Thymus (tissue), 11 donors: Measurements from ENCODE around the gene SH3RF3. TPM values are rescaled to one million over a fixed set of nuclear protein-coding genes. Genes with fewer than 3 reads are reported as not detected.

ENCODE experiments used
- DNase-seq, 9 donors: peaks; one replicate each; pipeline ENCODE4 v3.0.0-alpha.2; 2013; ENCODE audit warnings: low spot score in 9 of 9, low read depth in 6 of 9, missing footprints in 1 of 9
- H3K27ac ChIP-seq, 2 donors: one replicate each; pipeline ENCODE4 v1.5.1; 2013; ENCODE audit warnings: control low read depth in 1 of 2, low read depth in 1 of 2, low read length in 1 of 2, mild to moderate bottlenecking in 1 of 2, moderate library complexity in 1 of 2
- H3K27me3 ChIP-seq, 2 donors: one replicate each; pipeline ENCODE4 v1.5.1; 2013; ENCODE audit warnings: low read length in 1 of 2; ENCODE audit not compliant: control insufficient read depth in 2 of 2, insufficient read depth in 1 of 2
- H3K36me3 ChIP-seq, 2 donors: one replicate each; pipeline ENCODE4 v1.5.1; 2013; ENCODE audit warnings: low read length in 1 of 2, mild to moderate bottlenecking in 1 of 2, moderate library complexity in 1 of 2; ENCODE audit not compliant: control insufficient read depth in 2 of 2, insufficient read depth in 2 of 2
- H3K4me1 ChIP-seq, 2 donors: one replicate each; pipeline ENCODE4 v1.5.1; 2013; ENCODE audit warnings: low read length in 2 of 2; ENCODE audit not compliant: control insufficient read depth in 2 of 2, insufficient read depth in 2 of 2
- H3K4me3 ChIP-seq, 2 donors: one replicate each; pipeline ENCODE4 v1.5.1; 2013; ENCODE audit warnings: low read length in 2 of 2, control low read depth in 1 of 2, mild to moderate bottlenecking in 1 of 2
- H3K9me3 ChIP-seq, 2 donors: one replicate each; pipeline ENCODE4 v1.5.1; 2013; ENCODE audit warnings: low read length in 1 of 2, mild to moderate bottlenecking in 1 of 2; ENCODE audit not compliant: control insufficient read depth in 2 of 2, insufficient read depth in 1 of 2
- WGBS: extraction: QIAGEN DNeasy Blood & Tissue Kit; methylation state at CpG from one replicate; pipeline ENCODE4 v1.1.7; 2013; 5-methylcytosine and 5-hydroxymethylcytosine counted together
- polyA plus RNA-seq: library from polyadenylated mRNA; stranded (reverse); fragments of 200-250 nt; gene quantifications from one replicate; pipeline ENCODE4 v1.2.3, GENCODE V29; 2013
- total RNA-seq: library from RNA; stranded (reverse); fragments of 120-200 nt; gene quantifications from one replicate; pipeline ENCODE4 v1.2.4, GENCODE V29; 2013
- donor health status: healthy.

SH3RF3 gene
- total and polyA plus RNA-seq, 2 donors, result 3.2 to 8.2 TPM

DNA sequence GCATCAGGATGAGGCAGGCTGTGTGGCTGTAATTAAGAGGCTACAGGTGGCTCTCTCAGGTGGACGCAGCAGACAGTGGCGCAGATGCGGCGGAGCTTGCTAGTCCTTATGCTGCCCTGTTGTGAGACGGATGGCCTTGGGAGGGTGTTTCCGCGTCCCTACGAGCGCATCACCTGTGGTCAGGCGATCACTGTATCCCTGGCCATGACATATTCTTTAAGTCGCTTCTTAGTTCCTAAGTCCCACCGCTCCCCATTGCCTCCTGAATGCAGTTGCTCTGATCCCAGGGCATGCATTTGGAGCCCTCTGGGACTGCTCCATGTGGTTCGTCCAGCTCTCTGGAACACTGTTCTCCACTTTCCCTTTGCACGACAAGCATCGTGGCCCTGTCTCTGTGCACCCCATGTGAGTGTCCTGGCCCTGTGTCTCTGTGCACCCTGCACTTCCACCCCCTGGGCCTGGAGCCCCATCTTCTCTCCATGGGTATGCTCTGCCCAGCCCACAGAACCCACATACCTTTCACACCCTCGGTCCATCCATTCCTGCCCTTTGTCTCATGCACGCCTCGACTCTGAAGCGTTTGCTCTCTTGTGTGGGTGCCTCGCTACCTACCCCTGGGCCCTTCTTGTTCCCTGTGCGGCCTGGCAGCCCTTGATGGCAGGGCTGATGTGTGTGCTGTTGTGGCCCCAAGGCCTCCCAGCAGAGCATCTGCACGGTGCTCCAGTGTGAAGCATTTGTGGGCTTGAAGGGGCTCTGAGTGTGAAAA, 74.4 kb downstream of the SH3RF3 start:
- Histone ChIP-seq H3K9me3 (peaks cover 0 to 1% of the 10 kb centered on the region in 2 donors), H3K4me3 (no peak overlapping the region), H3K27ac (no peak overlapping the region), H3K4me1 (no peaks in the 10 kb centered on the region), H3K36me3 (no peaks in the 10 kb centered on the region), H3K27me3 (peaks cover 0 to 32% of the 10 kb centered on the region in 2 donors)
- WGBS, result 95% methylated on average over 22 of the region's 22 CpGs
- DNase-seq, result no peak

DNA sequence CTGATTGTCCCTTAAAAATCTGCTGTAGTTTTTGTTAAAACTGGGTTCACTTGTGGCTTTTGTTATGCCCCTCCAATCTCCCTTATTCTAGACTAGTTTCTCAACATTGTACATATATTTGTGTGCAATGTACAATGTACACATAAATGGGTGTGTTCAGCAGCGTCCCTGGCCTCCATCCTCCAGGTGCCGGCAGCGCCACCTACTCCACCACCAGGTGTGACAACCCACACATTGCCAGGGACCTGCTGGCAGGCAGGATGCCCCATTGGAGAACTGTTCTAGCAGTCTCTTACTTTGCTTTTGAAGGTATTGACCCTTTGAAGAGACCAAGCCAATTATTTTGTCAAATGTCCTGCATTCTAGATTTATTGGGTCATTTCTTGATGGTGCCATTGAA, 75.4 kb downstream of the SH3RF3 start:
- H3K27me3 ChIP-seq, result peaks cover 0 to 41% of the 10 kb centered on the region in 2 donors
- H3K4me3 ChIP-seq, result no peak overlapping the region
- no peak overlapping the region for H3K27ac ChIP-seq
- DNase-seq, result no peak
- no peaks in the 10 kb centered on the region for H3K36me3 ChIP-seq
- 96% methylated on average over 3 of the region's 3 CpGs for WGBS
- H3K9me3 ChIP-seq, result peaks cover 0 to 1% of the 10 kb centered on the region in 2 donors
- no peaks in the 10 kb centered on the region for H3K4me1 ChIP-seq

DNA sequence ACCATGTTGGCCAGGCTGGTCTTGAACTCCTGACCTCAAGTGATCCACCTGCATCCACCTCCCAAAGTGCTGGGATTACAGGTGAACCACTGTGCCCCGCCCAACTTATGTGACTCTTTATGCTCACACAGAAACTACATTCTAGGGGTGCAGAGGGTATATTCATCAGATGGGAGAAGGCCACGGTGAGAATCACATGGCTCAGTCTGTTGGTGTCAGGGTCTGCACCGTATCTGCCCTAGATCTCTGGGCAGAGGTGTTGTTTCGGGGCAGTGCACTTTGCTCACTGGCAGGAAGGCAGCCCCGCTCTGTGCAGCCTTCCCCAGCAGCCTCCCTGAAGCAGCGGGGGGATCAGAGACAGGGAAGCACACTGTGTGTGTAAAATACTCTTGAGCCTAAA, 76.4 kb downstream of the SH3RF3 start:
- 95% methylated on average over 6 of the region's 6 CpGs for WGBS
- Histone ChIP-seq H3K4me3 (no peak overlapping the region), H3K36me3 (no peaks in the 10 kb centered on the region), H3K27me3 (peaks cover 7 to 49% of the 10 kb centered on the region in 2 donors), H3K27ac (no peak overlapping the region), H3K9me3 (peaks cover 0 to 1% of the 10 kb centered on the region in 2 donors), H3K4me1 (no peaks in the 10 kb centered on the region)
- DNase-seq, result no peak

DNA sequence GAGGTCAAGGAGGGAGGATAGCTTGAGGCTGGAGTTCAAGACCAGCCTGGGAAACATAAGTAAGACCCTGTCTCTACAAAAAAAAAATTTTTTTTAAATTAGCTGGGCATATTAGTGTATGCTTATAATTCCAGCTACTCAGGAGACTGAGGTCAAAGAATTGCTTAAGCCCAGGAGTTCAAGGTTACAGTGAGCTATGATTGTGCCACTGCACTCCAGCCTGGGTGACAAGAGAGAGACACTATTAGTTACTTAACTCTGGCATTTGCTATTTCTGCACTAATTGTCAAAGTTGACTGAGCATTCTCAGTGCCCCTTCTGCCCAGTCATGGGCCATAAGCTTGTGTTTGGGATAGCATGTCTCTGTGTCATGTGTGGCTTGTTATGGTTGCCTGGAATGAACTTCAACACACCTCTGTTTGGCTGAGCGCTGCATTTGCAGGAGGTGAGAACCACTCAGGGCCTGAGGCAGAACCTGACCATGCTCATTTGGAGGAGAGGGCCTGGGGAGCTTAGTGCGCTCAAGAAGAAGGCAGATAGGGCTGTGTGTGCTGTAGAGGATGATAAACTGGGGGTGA, 77.7 kb downstream of the SH3RF3 start:
- WGBS, result 96% methylated on average over 2 of the region's 2 CpGs
- Histone ChIP-seq H3K9me3 (peaks cover 0 to 1% of the 10 kb centered on the region in 2 donors), H3K4me3 (no peak overlapping the region), H3K4me1 (no peaks in the 10 kb centered on the region), H3K27me3 (peaks cover 10 to 53% of the 10 kb centered on the region in 2 donors), H3K27ac (no peak overlapping the region), H3K36me3 (no peaks in the 10 kb centered on the region)
- DNase-seq, result no peak

DNA sequence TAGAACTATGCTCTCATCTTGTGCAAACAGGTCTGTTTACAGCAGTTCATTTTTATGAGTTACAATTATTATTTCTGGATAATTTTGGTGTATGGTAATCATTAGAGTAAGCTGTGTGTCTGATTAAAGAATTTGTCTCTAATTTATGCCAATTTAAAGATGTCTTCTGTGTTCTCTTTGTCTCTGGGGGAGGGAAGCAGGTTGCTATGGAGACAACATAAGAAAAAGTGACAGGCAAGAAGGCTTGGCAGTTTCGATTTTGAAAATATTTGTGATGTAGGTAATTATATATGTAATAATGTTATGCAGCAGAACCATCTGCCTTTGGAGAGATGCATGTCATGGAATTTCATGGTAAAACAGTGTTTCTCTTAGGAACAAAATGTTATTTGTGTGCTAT, 78.2 kb downstream of the SH3RF3 start:
- no peak overlapping the region for H3K27ac ChIP-seq
- 87% methylated on average over 1 of the region's 1 CpG for WGBS
- no peaks in the 10 kb centered on the region for H3K36me3 ChIP-seq
- no peaks in the 10 kb centered on the region for H3K4me1 ChIP-seq
- peaks cover 13 to 54% of the 10 kb centered on the region in 2 donors for H3K27me3 ChIP-seq
- DNase-seq, result no peak
- H3K9me3 ChIP-seq, result peaks cover 0 to 1% of the 10 kb centered on the region in 2 donors
- no peak overlapping the region for H3K4me3 ChIP-seq

DNA sequence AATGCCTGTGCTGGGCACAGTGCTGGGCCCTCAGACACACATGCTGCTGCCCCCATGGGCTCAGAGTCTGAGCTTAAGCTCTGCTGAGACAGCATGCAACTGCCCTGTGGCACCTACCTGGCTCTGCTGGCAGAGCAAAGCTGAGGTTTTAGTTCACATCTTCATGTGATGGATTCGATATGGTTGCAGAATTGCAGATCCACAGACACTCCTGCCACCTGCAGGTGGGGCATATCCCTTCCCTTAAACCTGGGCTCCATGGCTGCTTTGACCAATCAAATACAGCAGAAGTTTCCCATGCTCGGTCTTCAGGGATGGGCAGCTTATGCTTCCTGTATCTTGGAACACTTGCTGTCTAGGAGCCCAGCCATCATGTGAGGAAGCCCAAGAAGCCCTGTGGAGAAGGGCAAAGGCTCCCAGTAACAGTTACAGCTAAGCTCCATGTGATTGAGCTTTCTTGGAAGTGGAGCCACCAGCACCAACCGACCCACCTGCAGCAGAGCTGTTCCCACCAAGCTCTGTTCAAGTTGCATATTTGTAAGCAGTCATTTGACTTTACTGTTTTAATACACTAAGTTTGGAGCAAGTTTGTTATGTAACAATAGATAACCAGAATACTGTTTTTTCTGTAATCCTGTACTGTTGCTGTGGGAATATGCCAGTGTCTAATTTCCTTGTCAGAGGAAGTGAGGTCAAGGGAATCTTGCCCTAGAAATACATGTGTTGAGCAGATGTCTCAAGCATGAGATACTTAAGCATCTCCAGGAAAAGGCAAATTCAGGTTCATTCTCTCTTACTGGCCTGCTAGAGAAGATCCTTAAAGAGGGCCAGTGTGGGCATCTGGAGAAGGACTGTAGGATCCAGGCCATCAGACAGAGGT, 79.3 kb downstream of the SH3RF3 start:
- WGBS, result 93% methylated on average over 3 of the region's 3 CpGs
- peaks cover 0 to under 1% of the 10 kb centered on the region in 2 donors for H3K4me1 ChIP-seq
- H3K27me3 ChIP-seq, result peaks cover 16 to 59% of the 10 kb centered on the region in 2 donors
- H3K4me3 ChIP-seq, result no peak overlapping the region
- no peak for DNase-seq
- H3K36me3 ChIP-seq, result no peaks in the 10 kb centered on the region
- no peak overlapping the region for H3K27ac ChIP-seq
- peaks cover 0 to 1% of the 10 kb centered on the region in 2 donors for H3K9me3 ChIP-seq

DNA sequence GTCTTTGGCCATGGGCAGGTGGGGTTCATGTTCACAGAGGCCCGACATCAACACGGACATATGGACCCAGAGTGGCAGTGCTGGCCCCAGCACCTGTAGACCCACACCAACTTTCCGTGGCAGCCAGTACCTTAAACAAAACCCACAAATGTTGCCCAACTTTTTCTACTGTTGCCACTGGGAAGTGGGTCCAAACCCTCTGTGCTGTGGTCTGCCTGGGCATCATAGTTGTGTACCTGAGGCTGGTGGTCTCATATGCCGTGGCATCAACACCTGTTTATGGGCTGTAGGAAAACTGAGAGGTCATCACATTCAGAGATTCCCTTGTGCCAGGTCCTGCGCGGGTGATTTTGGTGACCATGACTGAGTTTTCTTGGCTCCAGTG, 79.9 kb downstream of the SH3RF3 start:
- Histone ChIP-seq H3K36me3 (no peaks in the 10 kb centered on the region), H3K4me3 (no peak overlapping the region), H3K4me1 (peaks cover 3 to 6% of the 10 kb centered on the region in 2 donors), H3K9me3 (no peaks in the 10 kb centered on the region), H3K27ac (no peak overlapping the region), H3K27me3 (peaks cover 21 to 60% of the 10 kb centered on the region in 2 donors)
- no peak for DNase-seq
- 96% methylated on average over 6 of the region's 6 CpGs for WGBS

DNA sequence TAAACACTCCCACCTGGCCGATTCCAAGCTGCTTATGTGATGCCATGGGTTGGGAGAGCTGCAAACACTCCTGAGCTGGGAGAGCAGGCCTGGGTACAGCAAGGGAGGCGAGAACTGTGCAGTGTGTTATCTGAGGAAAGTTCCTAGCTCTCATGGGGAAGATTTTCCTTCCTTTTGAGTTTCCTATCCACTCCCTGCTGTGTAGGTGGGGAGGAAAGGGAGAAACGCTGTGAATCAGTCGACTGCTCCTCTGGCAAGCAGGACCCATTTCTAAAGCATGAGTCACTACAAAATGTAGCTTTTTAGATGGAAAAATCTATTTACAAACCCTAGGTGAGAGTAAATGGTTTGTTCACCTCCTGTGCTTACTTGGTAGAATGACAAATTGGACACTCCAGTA, 80.4 kb downstream of the SH3RF3 start:
- Histone ChIP-seq H3K36me3 (no peaks in the 10 kb centered on the region), H3K27me3 (peaks cover 21 to 64% of the 10 kb centered on the region in 2 donors), H3K4me1 (peaks cover 8 to 11% of the 10 kb centered on the region in 2 donors), H3K4me3 (no peak overlapping the region), H3K9me3 (no peaks in the 10 kb centered on the region), H3K27ac (no peak overlapping the region)
- DNase-seq, result no peak
- WGBS, result 88% methylated on average over 4 of the region's 4 CpGs

DNA sequence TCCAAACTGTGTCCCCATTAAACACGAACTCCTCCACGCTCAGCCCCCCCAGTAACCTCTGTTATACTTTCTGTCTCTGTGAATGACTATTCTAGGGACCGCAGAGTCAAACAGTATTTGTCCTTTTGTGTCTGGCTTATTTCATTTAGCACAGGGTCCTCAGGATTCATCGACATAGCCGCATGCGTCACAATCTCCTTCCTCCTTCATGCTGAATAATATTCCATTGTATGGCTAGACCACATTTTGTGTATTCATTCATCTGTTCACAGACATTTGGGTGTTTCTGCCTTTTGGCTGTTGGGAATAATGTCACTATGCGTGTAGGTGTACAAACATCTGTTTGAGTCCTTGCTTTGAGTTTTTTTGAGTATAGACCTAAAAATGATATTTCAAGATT, 80.9 kb downstream of the SH3RF3 start:
- no peaks in the 10 kb centered on the region for H3K36me3 ChIP-seq
- no peaks in the 10 kb centered on the region for H3K9me3 ChIP-seq
- peaks cover 21 to 68% of the 10 kb centered on the region in 2 donors for H3K27me3 ChIP-seq
- no peak for DNase-seq
- 95% methylated on average over 7 of the region's 7 CpGs for WGBS
- no peak overlapping the region for H3K4me3 ChIP-seq
- peaks cover 13 to 16% of the 10 kb centered on the region in 2 donors for H3K4me1 ChIP-seq
- H3K27ac ChIP-seq, result no peak overlapping the region
